ENCODE results near the gene PLET1. TPM values are rescaled to one million over a fixed set of nuclear protein-coding genes. Genes with fewer than 3 reads are reported as not detected.

The PLET1 gene
- total RNA-seq, 4 donors from 2014 or later, result not detected

- TF ChIP-seq CTCF (IDR thresholded peaks at IDR 0.05) (no peak), POLR2A (IDR thresholded peaks at IDR 0.05) (no peak)
- intact Hi-C loops (cut with DNase I; ENCODE audit: low total_unique reads), result loop anchor here (10.0 kb wide), 1 partner anchor 994 kb away; no protein-coding TSS in a partner anchor
- no peak for DNase-seq (ENCODE audit: low spot score in 2 of 2)
- 6 to 9% methylated on average over 4 of the region's 4 CpGs for WGBS, 2 donors
- no peak overlapping the region for H3K4me3 ChIP-seq (ENCODE audit: low read depth, poor library complexity, severe bottlenecking)
These were observed 29.8 kb upstream of the PLET1 start for GRCh38 chr11:112290493-112290850.

- intact Hi-C loops (cut with DNase I; ENCODE audit: low total_unique reads), result loop anchor here (10.0 kb wide), 2 partner anchors 995 to 1715 kb away; no protein-coding TSS in a partner anchor
- no peak overlapping the region for H3K4me3 ChIP-seq (ENCODE audit: low read depth, poor library complexity, severe bottlenecking)
- TF ChIP-seq CTCF (IDR thresholded peaks at IDR 0.05), result peak in 1 of 3 donors; percentile 47
- no peak for TF ChIP-seq POLR2A (IDR thresholded peaks at IDR 0.05)
- WGBS, 2 donors, result 10 to 11% methylated on average over 13 to 21 of the region's 60 CpGs
- peak; percentile 76 to 97 for DNase-seq (ENCODE audit: low spot score in 2 of 2)
These were observed 29.2 kb upstream of the PLET1 start for GRCh38 chr11:112289588-112290492.

GRCh38 chr11:112288021-112288420, 27.4 kb upstream of the PLET1 start:
- no peak overlapping the region for H3K4me3 ChIP-seq (ENCODE audit: low read depth, poor library complexity, severe bottlenecking)
- no peak for DNase-seq (ENCODE audit: low spot score in 2 of 2)
- TF ChIP-seq CTCF (IDR thresholded peaks at IDR 0.05) (no peak), POLR2A (IDR thresholded peaks at IDR 0.05) (no peak)
- 87 to 92% methylated on average over 3 of the region's 3 CpGs for WGBS, 2 donors
- intact Hi-C loops (cut with DNase I; ENCODE audit: low total_unique reads), result loop anchor here (10.0 kb wide), 1 partner anchor 1717 kb away; no protein-coding TSS in a partner anchor

- intact Hi-C loops (cut with DNase I; ENCODE audit: low total_unique reads), result loop anchor here (10.0 kb wide), 1 partner anchor 1719 kb away; no protein-coding TSS in a partner anchor
- DNase-seq (ENCODE audit: low spot score in 2 of 2), result no peak
- 71 to 78% methylated on average over 6 of the region's 6 CpGs for WGBS, 2 donors
- TF ChIP-seq CTCF (IDR thresholded peaks at IDR 0.05) (no peak), POLR2A (IDR thresholded peaks at IDR 0.05) (no peak)
- no peak overlapping the region for H3K4me3 ChIP-seq (ENCODE audit: low read depth, poor library complexity, severe bottlenecking)
These were observed 25.2 kb upstream of the PLET1 start for GRCh38 chr11:112285841-112286311.

GRCh38 chr11:112281726-112282125, 21.1 kb upstream of the PLET1 start:
- no peak overlapping the region for H3K4me3 ChIP-seq (ENCODE audit: low read depth, poor library complexity, severe bottlenecking)
- no peak for DNase-seq (ENCODE audit: low spot score in 2 of 2)
- intact Hi-C loops (cut with DNase I; ENCODE audit: low total_unique reads), result loop anchor here (5.0 to 10.0 kb wide), 2 partner anchors 64 to 1723 kb away; no protein-coding TSS in a partner anchor
- 81 to 83% methylated on average over 4 of the region's 4 CpGs for WGBS, 2 donors
- TF ChIP-seq POLR2A (IDR thresholded peaks at IDR 0.05) (no peak), CTCF (IDR thresholded peaks at IDR 0.05) (no peak)
